HEK293 (cell line): ENCODE measurements around the gene PDXK.

Experiments
- MEIS1 ChIP-seq: sonication (generic); formaldehyde crosslinking; IDR thresholded peaks from 2 replicates; pipeline ENCODE4 v1.8.1; 2022; ENCODE audit warnings: missing genetic modification reagents, mild to moderate bottlenecking, borderline replicate concordance
- SALL2 ChIP-seq: fragments of 450-650 bp; formaldehyde crosslinking; IDR thresholded peaks from 2 replicates; pipeline ENCODE4 v1.5.0; 2017; ENCODE audit warnings: missing biosample characterization, mild to moderate bottlenecking, missing genetic modification characterization, borderline replicate concordance
- ZNF121 ChIP-seq: fragments of 450-650 bp; formaldehyde crosslinking; IDR thresholded peaks from 2 replicates; pipeline ENCODE4 v1.5.1; 2016; ENCODE audit warnings: missing biosample characterization, missing genetic modification characterization
- ZNF223 ChIP-seq: fragments of 450-650 bp; formaldehyde crosslinking; IDR thresholded peaks from 2 replicates; pipeline ENCODE4 v1.5.1; 2016; ENCODE audit warnings: missing biosample characterization, missing genetic modification characterization
- ZNF23 ChIP-seq: fragments of 450-650 bp; formaldehyde crosslinking; IDR thresholded peaks from 2 replicates; pipeline ENCODE4 v1.5.1; 2016; ENCODE audit warnings: missing biosample characterization, missing genetic modification characterization, borderline replicate concordance
- TF ChIP-seq, protein P1 (sequence below): fragments of 450-650 bp; formaldehyde crosslinking; IDR thresholded peaks from 2 replicates; pipeline ENCODE4 v1.5.1; 2016; ENCODE audit warnings: missing biosample characterization, missing genetic modification characterization
- TF ChIP-seq, protein P2 (sequence below): fragments of 450-650 bp; formaldehyde crosslinking; IDR thresholded peaks from 2 replicates; pipeline ENCODE4 v1.5.1; 2016; ENCODE audit warnings: missing biosample characterization, missing genetic modification characterization
- TF ChIP-seq, protein P3 (sequence below): fragments of 450-650 bp; formaldehyde crosslinking; IDR thresholded peaks from 2 replicates; pipeline ENCODE4 v1.5.1; 2016; ENCODE audit warnings: missing biosample characterization, missing genetic modification characterization
- TF ChIP-seq, protein P4 (sequence below): fragments of 450-650 bp; formaldehyde crosslinking; IDR thresholded peaks from 2 replicates; pipeline ENCODE4 v1.5.1; 2016; ENCODE audit warnings: missing biosample characterization, missing genetic modification characterization, low read depth

DNA sequence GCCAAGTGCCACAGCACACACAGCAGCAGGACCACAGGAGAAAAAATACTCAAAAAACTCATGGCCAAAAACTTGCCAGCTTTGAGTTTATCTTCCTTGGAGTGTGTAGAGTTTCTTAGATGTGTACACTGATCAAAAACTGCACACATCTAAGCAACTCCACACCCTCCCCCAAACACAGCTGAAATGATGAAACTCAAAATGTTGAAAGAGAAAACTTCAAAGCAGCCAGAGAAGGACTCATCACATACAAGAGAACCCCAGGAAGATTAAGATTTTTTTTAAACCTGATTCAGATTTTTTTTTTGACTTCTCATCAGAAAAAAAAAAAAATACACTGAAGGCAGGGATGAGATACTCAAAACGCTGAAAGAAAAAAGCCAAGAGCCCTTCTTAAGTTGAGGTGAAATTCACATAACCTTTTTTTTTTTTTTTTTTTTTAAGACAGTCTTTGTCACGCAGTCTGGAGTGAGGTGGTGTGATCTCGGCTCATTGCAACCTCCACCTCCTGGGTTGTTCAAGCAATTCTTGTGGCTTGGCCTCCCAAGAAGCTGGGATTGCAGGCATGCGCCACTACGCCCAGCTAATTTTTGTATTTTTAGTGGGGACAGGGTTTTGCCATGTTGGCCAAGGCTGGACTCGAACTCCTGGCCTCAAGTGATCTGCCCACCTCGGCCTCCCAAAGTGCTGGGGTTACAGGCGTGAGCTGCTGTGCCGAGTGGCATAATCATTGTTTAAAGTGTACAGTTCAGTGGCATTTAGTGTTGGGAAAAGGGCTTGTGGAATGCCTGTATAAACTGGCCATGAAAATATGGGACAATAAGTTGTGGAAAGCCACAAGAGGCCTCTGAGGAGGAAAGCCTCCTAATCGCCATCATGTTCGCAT is 20.9 kb upstream of the PDXK start:
- TF ChIP-seq ZNF223 (tag by site-specific recombination) (no peak), ZNF23 (tag by site-specific recombination) (no peak), SALL2 (tag by site-specific recombination) (no peak), ZNF121 (tag by site-specific recombination) (no peak), MEIS1 (CRISPR knock-in tag) (no peak)
- TF ChIP-seq, protein P1, sequence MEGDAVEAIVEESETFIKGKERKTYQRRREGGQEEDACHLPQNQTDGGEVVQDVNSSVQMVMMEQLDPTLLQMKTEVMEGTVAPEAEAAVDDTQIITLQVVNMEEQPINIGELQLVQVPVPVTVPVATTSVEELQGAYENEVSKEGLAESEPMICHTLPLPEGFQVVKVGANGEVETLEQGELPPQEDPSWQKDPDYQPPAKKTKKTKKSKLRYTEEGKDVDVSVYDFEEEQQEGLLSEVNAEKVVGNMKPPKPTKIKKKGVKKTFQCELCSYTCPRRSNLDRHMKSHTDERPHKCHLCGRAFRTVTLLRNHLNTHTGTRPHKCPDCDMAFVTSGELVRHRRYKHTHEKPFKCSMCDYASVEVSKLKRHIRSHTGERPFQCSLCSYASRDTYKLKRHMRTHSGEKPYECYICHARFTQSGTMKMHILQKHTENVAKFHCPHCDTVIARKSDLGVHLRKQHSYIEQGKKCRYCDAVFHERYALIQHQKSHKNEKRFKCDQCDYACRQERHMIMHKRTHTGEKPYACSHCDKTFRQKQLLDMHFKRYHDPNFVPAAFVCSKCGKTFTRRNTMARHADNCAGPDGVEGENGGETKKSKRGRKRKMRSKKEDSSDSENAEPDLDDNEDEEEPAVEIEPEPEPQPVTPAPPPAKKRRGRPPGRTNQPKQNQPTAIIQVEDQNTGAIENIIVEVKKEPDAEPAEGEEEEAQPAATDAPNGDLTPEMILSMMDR (tag by site-specific recombination) = no peak
- TF ChIP-seq, protein P2, sequence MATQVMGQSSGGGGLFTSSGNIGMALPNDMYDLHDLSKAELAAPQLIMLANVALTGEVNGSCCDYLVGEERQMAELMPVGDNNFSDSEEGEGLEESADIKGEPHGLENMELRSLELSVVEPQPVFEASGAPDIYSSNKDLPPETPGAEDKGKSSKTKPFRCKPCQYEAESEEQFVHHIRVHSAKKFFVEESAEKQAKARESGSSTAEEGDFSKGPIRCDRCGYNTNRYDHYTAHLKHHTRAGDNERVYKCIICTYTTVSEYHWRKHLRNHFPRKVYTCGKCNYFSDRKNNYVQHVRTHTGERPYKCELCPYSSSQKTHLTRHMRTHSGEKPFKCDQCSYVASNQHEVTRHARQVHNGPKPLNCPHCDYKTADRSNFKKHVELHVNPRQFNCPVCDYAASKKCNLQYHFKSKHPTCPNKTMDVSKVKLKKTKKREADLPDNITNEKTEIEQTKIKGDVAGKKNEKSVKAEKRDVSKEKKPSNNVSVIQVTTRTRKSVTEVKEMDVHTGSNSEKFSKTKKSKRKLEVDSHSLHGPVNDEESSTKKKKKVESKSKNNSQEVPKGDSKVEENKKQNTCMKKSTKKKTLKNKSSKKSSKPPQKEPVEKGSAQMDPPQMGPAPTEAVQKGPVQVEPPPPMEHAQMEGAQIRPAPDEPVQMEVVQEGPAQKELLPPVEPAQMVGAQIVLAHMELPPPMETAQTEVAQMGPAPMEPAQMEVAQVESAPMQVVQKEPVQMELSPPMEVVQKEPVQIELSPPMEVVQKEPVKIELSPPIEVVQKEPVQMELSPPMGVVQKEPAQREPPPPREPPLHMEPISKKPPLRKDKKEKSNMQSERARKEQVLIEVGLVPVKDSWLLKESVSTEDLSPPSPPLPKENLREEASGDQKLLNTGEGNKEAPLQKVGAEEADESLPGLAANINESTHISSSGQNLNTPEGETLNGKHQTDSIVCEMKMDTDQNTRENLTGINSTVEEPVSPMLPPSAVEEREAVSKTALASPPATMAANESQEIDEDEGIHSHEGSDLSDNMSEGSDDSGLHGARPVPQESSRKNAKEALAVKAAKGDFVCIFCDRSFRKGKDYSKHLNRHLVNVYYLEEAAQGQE = no peak
- TF ChIP-seq, protein P3, sequence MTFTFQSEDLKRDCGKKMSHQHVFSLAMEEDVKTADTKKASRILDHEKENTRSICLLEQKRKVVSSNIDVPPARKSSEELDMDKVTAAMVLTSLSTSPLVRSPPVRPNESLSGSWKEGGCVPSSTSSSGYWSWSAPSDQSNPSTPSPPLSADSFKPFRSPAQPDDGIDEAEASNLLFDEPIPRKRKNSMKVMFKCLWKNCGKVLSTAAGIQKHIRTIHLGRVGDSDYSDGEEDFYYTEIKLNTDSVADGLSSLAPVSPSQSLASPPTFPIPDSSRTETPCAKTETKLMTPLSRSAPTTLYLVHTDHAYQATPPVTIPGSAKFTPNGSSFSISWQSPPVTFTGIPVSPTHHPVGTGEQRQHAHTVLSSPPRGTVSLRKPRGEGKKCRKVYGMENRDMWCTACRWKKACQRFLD (tag by site-specific recombination) = no peak
- TF ChIP-seq, protein P4, sequence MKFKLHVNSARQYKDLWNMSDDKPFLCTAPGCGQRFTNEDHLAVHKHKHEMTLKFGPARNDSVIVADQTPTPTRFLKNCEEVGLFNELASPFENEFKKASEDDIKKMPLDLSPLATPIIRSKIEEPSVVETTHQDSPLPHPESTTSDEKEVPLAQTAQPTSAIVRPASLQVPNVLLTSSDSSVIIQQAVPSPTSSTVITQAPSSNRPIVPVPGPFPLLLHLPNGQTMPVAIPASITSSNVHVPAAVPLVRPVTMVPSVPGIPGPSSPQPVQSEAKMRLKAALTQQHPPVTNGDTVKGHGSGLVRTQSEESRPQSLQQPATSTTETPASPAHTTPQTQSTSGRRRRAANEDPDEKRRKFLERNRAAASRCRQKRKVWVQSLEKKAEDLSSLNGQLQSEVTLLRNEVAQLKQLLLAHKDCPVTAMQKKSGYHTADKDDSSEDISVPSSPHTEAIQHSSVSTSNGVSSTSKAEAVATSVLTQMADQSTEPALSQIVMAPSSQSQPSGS = no peak
